Mesenchymal stem cell (in vitro differentiated cells and primary cell): ENCODE data around the gene YBX3.

Experiments
- DNase-seq: peaks from one replicate; pipeline ENCODE4 v3.0.0-alpha.2; 2013
- H2AFZ ChIP-seq: one replicate; pipeline ENCODE4 v1.6.1; 2013; ENCODE audit warnings: low read depth, mild to moderate bottlenecking, control low read depth, inconsistent platforms, low read length, moderate library complexity
- H2AK5ac ChIP-seq: 2 replicates; pipeline ENCODE4 v1.6.1; 2013; ENCODE audit warnings: low read length, moderate library complexity, mild to moderate bottlenecking, inconsistent platforms; ENCODE audit not compliant: severe bottlenecking
- H2BK120ac ChIP-seq: one replicate; pipeline ENCODE4 v1.6.1; 2013; ENCODE audit warnings: low read depth, mild to moderate bottlenecking, inconsistent platforms, low read length, moderate library complexity
- H2BK12ac ChIP-seq, 2 experiments: one replicate each; pipeline ENCODE4 v1.6.1; 2013; ENCODE audit warnings: inconsistent platforms in 2 of 2, low read length in 2 of 2, mild to moderate bottlenecking in 2 of 2, moderate library complexity in 2 of 2, control low read depth in 1 of 2
- H2BK15ac ChIP-seq: one replicate; pipeline ENCODE4 v1.6.1; 2013; ENCODE audit warnings: mild to moderate bottlenecking, low read depth, inconsistent platforms; ENCODE audit not compliant: poor library complexity, severe bottlenecking
- H2BK5ac ChIP-seq: 2 replicates; pipeline ENCODE4 v1.6.1; 2013; ENCODE audit warnings: low read depth, mild to moderate bottlenecking, low read length, control low read depth, inconsistent platforms; ENCODE audit not compliant: poor library complexity, severe bottlenecking
- H3K14ac ChIP-seq, 2 experiments: one replicate each; pipeline ENCODE4 v1.6.1; 2013; ENCODE audit warnings: inconsistent platforms in 2 of 2, low read length in 2 of 2, control low read depth in 1 of 2, mild to moderate bottlenecking in 1 of 2, moderate library complexity in 1 of 2
- H3K18ac ChIP-seq, 2 experiments: one replicate each; pipeline ENCODE4 v1.6.1; 2013; ENCODE audit warnings: inconsistent platforms in 2 of 2, low read length in 2 of 2, control low read depth in 1 of 2, low read depth in 1 of 2, mild to moderate bottlenecking in 1 of 2
- H3K23ac ChIP-seq, 2 experiments: one replicate each; pipeline ENCODE4 v1.6.1; 2013; ENCODE audit warnings: inconsistent platforms in 2 of 2, low read length in 2 of 2, mild to moderate bottlenecking in 2 of 2, moderate library complexity in 2 of 2, control low read depth in 1 of 2
- H3K27ac ChIP-seq: 2 replicates; pipeline ENCODE4 v1.5.1; 2013; ENCODE audit warnings: mild to moderate bottlenecking, moderate library complexity, low read length, control low read depth, inconsistent platforms; ENCODE audit not compliant: poor library complexity, severe bottlenecking
- H3K27me3 ChIP-seq, 2 experiments: 2 replicates each; pipeline versions ENCODE4 v1.6.1 to v1.7.0; 2013; ENCODE audit warnings: low read length in 2 of 2, mild to moderate bottlenecking in 2 of 2, moderate library complexity in 2 of 2, control low read depth in 1 of 2, inconsistent platforms in 1 of 2; ENCODE audit not compliant: control insufficient read depth in 1 of 2, insufficient read depth in 1 of 2
- H3K36me3 ChIP-seq, 2 experiments: 2 replicates each; pipeline versions ENCODE4 v1.6.1 to v1.7.0; 2013; ENCODE audit warnings: low read length in 2 of 2, control low read depth in 1 of 2, inconsistent platforms in 1 of 2, low read depth in 1 of 2, mild to moderate bottlenecking in 1 of 2; ENCODE audit not compliant: insufficient read depth in 2 of 2, control insufficient read depth in 1 of 2
- H3K4ac ChIP-seq, 2 experiments: one replicate each; pipeline ENCODE4 v1.6.1; 2013; ENCODE audit warnings: inconsistent platforms in 2 of 2, low read length in 2 of 2, mild to moderate bottlenecking in 2 of 2, moderate library complexity in 2 of 2, control low read depth in 1 of 2, low read depth in 1 of 2
- H3K4me1 ChIP-seq: 2 replicates; pipeline ENCODE4 v1.6.1; 2013; ENCODE audit warnings: low read depth, low read length, control low read depth; ENCODE audit not compliant: control insufficient read depth, insufficient read depth
- H3K4me2 ChIP-seq: 2 replicates; pipeline ENCODE4 v1.6.1; 2013; ENCODE audit warnings: low read length, mild to moderate bottlenecking, inconsistent platforms; ENCODE audit not compliant: poor library complexity, severe bottlenecking
- H3K4me3 ChIP-seq, 2 experiments: 2 replicates each; pipeline versions ENCODE4 v1.5.1 to v1.7.0; 2013; ENCODE audit warnings: low read length in 2 of 2, mild to moderate bottlenecking in 2 of 2, control low read depth in 1 of 2, low read depth in 1 of 2; ENCODE audit not compliant: insufficient read depth in 1 of 2
- H3K79me1 ChIP-seq: replicated peaks from 2 replicates; pipeline ENCODE4 v1.6.1; 2013; ENCODE audit warnings: mild to moderate bottlenecking, control low read depth, low read length, inconsistent platforms; ENCODE audit not compliant: poor library complexity, severe bottlenecking
- H3K9ac ChIP-seq: 2 replicates; pipeline ENCODE4 v1.7.0; 2013; ENCODE audit warnings: mild to moderate bottlenecking, low read length, moderate library complexity
- H3K9me3 ChIP-seq: 2 replicates; pipeline ENCODE4 v1.7.0; 2013; ENCODE audit warnings: mild to moderate bottlenecking, low read length; ENCODE audit not compliant: control insufficient read depth
- H4K8ac ChIP-seq: one replicate; pipeline ENCODE4 v1.6.1; 2013; ENCODE audit warnings: inconsistent platforms, mild to moderate bottlenecking, low read length, moderate library complexity
- H4K91ac ChIP-seq: one replicate; pipeline ENCODE4 v1.6.1; 2013; ENCODE audit warnings: mild to moderate bottlenecking, low read length, inconsistent platforms
- WGBS: methylation state at CpG from one replicate; pipeline ENCODE4 v1.1.7; 2013; ENCODE audit warnings: mixed read lengths; 5-methylcytosine and 5-hydroxymethylcytosine counted together

YBX3 gene

DNA sequence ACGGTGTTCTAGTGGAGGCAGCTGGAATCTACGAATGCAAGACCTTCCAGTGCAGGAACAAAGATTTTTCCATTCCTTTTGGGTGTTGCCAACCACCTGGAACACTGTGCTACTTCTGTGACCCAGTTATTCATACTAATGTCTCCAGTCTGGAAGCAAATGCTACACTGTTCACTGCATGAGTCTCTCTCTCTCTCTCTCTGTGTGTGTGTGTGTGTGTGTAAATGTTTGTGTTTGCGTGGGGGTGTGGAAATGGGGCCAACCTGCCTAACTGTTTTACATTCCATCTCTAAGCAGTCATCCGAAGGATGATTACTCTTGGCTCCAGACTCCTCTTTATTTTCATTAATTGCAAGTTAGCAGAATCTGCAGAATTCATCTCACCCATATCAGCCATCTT, 29.9 kb upstream of the YBX3 start:
- DNase-seq: peak; percentile 40
- H3K18ac ChIP-seq: no peak overlapping the region
- 63% methylated on average over 3 of the region's 4 CpGs for WGBS
- no peak overlapping the region for H2BK15ac ChIP-seq
- no peak overlapping the region for H2AFZ ChIP-seq
- H3K4me2 ChIP-seq: no peak overlapping the region
- H4K91ac ChIP-seq: no peak overlapping the region
- H2BK5ac ChIP-seq: no peak overlapping the region
- H2AK5ac ChIP-seq: no peak overlapping the region
- H3K36me3 ChIP-seq: no peaks in the 10 kb centered on the region
- H3K4ac ChIP-seq: no peak overlapping the region
- H3K14ac ChIP-seq: no peak overlapping the region
- H2BK120ac ChIP-seq: no peak overlapping the region
- no peak overlapping the region for H3K23ac ChIP-seq
- H3K9ac ChIP-seq: no peak overlapping the region
- no peak overlapping the region for H4K8ac ChIP-seq
- H2BK12ac ChIP-seq: no peak overlapping the region
- H3K27me3 ChIP-seq: peaks cover 0 to 2% of the 10 kb centered on the region in 2 experiments
- peaks cover 25% of the 10 kb centered on the region for H3K9me3 ChIP-seq
- no peaks in the 10 kb centered on the region for H3K79me1 ChIP-seq
- no peak overlapping the region for H3K4me3 ChIP-seq
- H3K27ac ChIP-seq: no peak overlapping the region
- no peaks in the 10 kb centered on the region for H3K4me1 ChIP-seq

- Histone ChIP-seq H3K18ac (no peak overlapping the region), H3K4ac (no peak overlapping the region), H2BK5ac (no peak overlapping the region), H2AFZ (no peak overlapping the region), H4K8ac (no peak overlapping the region), H2BK15ac (no peak overlapping the region), H3K14ac (no peak overlapping the region), H3K9ac (peak overlapping the region; percentile 88), H3K23ac (no peak overlapping the region), H2BK120ac (no peak overlapping the region), H3K79me1 (no peaks in the 10 kb centered on the region), H2AK5ac (no peak overlapping the region), H3K27me3 (no peaks in the 10 kb centered on the region), H3K4me1 (no peaks in the 10 kb centered on the region), H3K36me3 (no peaks in the 10 kb centered on the region), H4K91ac (no peak overlapping the region), H3K4me2 (no peak overlapping the region), H3K27ac (no peak overlapping the region), H3K4me3 (no peak overlapping the region), H3K9me3 (no peaks in the 10 kb centered on the region), H2BK12ac (no peak overlapping the region)
- WGBS: no CpG with 5 or more reads among the region's 4 CpGs
- DNase-seq: no peak
These were observed 27.2 kb upstream of the YBX3 start for GRCh38 chr12:10750385-10750727.

DNA sequence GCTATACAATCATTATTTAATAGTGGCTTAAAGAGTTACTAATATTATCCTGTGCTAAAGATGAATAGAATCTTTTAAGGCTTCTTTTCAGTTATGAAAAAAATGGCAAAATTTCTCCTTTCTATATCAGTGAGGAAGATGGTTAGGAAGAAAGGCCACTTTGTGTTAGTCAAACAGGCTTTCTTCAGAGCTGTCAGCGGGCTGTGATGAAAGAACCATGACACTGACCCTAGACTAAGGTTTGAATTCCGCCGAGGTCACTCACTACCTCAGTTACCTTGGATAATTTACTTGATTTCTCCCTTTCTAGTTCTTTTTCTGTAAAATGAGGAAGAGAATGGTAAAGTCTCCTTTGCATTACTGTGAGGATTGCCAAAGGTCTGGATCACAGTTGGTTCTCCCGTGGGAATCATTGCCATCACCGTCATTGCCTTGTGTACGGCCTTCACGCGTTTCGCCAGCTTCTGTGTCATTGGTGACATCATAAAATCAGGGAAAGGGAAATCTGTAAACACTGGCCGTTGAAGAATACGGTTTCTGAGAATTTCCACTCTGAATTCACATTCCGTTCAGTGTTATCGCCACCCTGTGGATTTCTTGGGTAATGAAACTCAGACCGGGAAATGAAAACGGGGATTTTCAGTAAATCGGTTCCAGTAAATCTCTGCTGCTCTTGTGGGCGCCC, 26.7 kb upstream of the YBX3 start:
- WGBS: 9% methylated on average over 15 of the region's 17 CpGs
- DNase-seq: peak; percentile 98
- Histone ChIP-seq H3K9me3 (no peaks in the 10 kb centered on the region), H2BK120ac (no peak overlapping the region), H3K4me3 (peak overlapping the region in 1 of 2 experiments; percentile 74), H2BK15ac (no peak overlapping the region), H2BK12ac (no peak overlapping the region), H3K4me2 (peak overlapping the region; percentile 66), H3K9ac (peak overlapping the region; percentile 88), H3K27ac (no peak overlapping the region), H3K14ac (no peak overlapping the region), H3K18ac (no peak overlapping the region), H2BK5ac (no peak overlapping the region), H3K36me3 (no peaks in the 10 kb centered on the region), H2AK5ac (no peak overlapping the region), H3K79me1 (no peaks in the 10 kb centered on the region), H3K4ac (no peak overlapping the region), H4K91ac (no peak overlapping the region), H3K4me1 (no peaks in the 10 kb centered on the region), H4K8ac (no peak overlapping the region), H2AFZ (no peak overlapping the region), H3K23ac (no peak overlapping the region), H3K27me3 (no peaks in the 10 kb centered on the region)

DNA sequence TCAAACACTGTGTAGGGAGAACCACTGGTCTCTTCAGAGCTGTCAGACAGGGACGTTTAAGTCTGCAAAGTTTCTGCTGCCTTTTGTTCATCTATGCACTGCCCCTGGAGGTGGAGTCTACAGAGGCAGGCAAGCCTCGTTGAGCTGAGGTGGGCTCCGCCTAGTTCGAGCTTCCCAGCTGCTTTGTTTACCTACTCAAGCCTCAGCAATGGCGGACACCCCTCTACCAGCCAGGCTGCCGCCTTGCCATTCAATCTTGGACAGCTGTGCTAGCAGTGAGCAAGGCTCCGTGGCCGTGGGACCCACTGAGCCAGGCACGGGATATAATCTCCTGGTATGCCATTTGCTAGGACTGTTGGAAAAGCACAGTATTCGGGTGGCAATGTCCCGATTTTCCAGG, 24.6 kb upstream of the YBX3 start:
- Histone ChIP-seq H3K4me3 (no peak overlapping the region), H3K9ac (no peak overlapping the region), H3K27ac (no peak overlapping the region), H3K4ac (no peak overlapping the region), H3K27me3 (no peaks in the 10 kb centered on the region), H3K4me1 (no peaks in the 10 kb centered on the region), H4K8ac (no peak overlapping the region), H2BK15ac (no peak overlapping the region), H3K36me3 (no peaks in the 10 kb centered on the region), H3K18ac (no peak overlapping the region), H2AFZ (no peak overlapping the region), H4K91ac (no peak overlapping the region), H2BK5ac (no peak overlapping the region), H2AK5ac (no peak overlapping the region), H3K9me3 (no peaks in the 10 kb centered on the region), H3K4me2 (no peak overlapping the region), H3K23ac (no peak overlapping the region), H2BK120ac (no peak overlapping the region), H3K79me1 (no peaks in the 10 kb centered on the region), H2BK12ac (no peak overlapping the region), H3K14ac (no peak overlapping the region)
- WGBS: 75% methylated on average over 11 of the region's 11 CpGs
- no peak for DNase-seq
